Muscle of back (tissue), 11 donors: ENCODE results near the gene FOXD2. TPM values are rescaled to one million over a fixed set of nuclear protein-coding genes. Genes with fewer than 3 reads are reported as not detected.
A peak's percentile ranks its signal among the peaks of the same experiment; 100 is the strongest.

Experiments
- DNase-seq, 3 donors: peaks; one replicate each; pipeline versions ENCODE4 v3.0.0 to v3.0.0-alpha.2; 2013
- polyA plus RNA-seq, 10 donors: library from polyadenylated mRNA; unstranded; fragments of 120-200 nt; gene quantifications; one replicate each; pipeline ENCODE4 v1.2.1, GENCODE V29; 2013; ENCODE audit not compliant: insufficient read length in 10 of 10

The FOXD2 gene
- polyA plus RNA-seq, 10 donors = 0.12 to 0.33 (median 0.26) TPM

DNA sequence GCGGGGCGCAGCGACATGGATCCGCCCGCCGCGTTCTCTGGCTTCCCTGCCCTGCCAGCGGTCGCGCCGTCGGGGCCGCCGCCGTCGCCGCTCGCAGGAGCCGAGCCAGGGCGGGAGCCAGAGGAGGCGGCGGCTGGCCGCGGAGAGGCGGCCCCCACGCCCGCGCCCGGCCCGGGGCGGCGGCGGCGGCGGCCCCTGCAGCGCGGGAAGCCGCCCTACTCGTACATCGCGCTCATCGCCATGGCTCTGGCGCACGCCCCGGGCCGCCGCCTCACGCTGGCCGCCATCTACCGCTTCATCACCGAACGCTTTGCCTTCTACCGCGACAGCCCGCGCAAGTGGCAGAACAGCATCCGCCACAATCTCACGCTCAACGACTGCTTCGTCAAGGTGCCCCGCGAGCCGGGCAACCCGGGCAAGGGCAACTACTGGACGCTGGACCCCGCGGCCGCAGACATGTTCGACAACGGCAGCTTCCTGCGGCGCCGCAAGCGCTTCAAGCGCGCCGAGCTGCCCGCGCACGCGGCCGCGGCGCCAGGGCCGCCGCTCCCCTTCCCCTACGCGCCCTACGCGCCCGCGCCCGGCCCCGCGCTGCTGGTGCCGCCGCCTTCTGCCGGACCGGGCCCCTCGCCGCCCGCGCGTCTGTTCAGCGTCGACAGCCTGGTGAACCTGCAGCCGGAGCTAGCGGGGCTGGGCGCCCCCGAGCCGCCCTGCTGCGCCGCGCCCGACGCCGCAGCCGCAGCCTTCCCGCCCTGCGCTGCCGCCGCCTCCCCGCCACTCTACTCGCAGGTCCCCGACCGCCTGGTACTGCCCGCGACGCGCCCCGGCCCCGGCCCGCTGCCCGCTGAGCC lies 21.3 kb upstream of the FOXD2 start:
- DNase-seq = peak in 1 of 3 donors; percentile 60

DNA sequence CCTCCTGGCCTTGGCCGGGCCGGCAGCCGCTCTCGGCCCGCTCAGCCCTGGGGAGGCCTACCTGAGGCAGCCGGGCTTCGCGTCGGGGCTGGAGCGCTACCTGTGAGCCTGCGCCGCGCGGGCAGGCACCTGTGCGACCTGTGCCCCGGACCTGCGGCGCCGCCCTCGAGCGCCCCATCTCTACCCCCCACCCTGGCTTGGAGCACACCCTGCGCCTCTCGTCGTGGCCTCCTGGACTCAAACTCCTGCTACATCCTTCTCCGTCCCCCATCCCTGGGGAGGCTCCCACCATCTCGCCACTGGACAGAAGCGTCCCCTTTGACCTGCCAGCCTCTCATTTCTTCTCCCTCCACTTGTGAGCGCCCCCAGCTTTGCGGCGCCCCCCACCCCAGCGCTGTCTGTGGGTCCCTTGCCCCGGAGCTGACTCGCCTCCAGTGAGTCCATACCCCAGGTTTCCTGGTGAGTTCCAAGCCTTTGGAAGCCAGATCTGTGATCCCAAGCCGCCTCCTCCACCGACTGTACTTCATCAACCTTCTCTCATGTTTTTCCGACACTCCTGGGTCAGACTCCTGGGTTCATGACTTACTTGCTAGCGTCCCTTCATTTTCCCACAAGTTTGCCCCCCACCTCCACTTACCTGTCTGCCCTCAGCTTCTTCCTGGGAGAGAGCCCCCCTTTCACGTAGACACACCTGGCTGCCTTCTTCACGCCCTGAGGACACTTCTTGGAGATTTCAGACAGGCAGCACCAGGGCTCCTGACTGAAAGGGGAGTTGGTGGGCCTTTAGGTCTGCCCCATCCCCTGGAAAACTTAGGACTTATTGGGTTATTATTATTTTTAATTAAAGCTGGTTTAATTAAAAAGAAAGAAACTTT lies 20.4 kb upstream of the FOXD2 start:
- no peak for DNase-seq

DNA sequence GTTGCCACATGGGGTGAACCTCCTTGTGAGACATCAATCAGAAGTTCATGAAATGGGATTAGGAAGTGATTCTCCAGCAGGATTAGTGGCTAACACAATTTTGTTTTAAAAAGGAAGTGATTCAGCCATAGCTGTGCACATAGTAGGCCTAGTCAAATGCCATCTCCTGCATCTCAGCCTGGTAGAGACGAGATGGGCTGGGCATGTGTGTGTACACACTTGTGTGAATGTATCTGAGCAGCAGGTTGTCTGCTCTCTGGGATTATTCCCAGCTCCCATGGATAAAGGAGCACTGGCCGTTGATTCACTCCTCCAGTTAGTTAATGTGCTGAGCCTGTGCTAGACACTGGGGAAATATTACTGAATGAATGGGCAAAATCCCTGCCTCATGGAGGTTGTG lies 19.7 kb upstream of the FOXD2 start:
- no peak for DNase-seq

GRCh38 chr1:47418681-47419325 lies 19.0 kb upstream of the FOXD2 start:
- DNase-seq = no peak

- DNase-seq = no peak
These were observed 17.3 kb upstream of the FOXD2 start for GRCh38 chr1:47420547-47420946.

DNA sequence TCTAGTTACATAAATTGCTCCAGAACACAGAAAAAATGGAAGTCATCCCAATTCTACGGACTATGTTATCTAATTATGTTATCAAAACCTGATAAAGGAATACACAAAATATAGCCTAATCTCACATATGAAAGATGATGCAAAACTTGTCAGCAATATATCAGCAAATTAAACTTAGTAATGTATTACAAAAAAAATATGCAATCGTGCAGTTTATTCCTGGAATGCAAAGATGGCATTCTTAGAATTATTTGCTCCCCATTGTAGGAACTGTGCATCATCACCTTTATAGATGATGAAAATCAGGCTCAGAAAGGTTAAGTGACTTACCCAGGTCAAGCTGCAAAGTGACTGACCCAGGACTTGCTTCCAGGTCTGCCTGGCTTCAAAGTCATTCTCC lies 14.0 kb upstream of the FOXD2 start:
- no peak for DNase-seq

DNA sequence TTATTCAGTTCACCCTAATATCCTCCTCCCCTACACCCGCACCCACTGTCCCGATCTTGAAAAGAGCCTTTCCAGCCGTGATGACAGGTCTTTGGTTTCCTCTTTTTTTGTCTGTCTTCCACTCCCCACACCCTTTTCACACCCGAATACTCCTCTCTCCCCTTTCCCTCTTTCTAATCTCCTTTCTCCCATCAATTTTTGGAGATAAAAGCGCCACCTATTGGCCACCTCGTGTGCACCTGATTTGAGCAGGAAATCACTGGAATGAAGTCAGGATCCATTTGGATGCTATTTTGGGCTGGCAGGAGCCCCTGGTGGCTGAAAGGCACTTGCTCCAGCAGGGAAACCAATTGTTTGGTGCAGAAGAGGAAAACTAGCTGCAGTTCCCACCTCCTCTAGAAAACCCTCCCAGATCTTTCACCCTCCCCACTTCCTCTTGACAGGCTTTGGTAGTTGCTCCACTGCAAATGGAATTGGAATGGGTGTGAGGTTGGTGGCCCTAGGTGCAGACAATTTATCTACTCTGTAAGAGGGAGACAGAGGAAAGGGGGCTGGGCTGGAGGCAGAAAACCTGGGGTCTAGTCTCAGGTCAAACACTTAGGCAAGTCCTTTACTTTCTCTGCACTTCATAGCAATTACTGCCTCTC lies 13.4 kb upstream of the FOXD2 start:
- peak in 1 of 3 donors; percentile 57 for DNase-seq

- no peak for DNase-seq
These were observed 6.3 kb upstream of the FOXD2 start for GRCh38 chr1:47431534-47431933.

DNA sequence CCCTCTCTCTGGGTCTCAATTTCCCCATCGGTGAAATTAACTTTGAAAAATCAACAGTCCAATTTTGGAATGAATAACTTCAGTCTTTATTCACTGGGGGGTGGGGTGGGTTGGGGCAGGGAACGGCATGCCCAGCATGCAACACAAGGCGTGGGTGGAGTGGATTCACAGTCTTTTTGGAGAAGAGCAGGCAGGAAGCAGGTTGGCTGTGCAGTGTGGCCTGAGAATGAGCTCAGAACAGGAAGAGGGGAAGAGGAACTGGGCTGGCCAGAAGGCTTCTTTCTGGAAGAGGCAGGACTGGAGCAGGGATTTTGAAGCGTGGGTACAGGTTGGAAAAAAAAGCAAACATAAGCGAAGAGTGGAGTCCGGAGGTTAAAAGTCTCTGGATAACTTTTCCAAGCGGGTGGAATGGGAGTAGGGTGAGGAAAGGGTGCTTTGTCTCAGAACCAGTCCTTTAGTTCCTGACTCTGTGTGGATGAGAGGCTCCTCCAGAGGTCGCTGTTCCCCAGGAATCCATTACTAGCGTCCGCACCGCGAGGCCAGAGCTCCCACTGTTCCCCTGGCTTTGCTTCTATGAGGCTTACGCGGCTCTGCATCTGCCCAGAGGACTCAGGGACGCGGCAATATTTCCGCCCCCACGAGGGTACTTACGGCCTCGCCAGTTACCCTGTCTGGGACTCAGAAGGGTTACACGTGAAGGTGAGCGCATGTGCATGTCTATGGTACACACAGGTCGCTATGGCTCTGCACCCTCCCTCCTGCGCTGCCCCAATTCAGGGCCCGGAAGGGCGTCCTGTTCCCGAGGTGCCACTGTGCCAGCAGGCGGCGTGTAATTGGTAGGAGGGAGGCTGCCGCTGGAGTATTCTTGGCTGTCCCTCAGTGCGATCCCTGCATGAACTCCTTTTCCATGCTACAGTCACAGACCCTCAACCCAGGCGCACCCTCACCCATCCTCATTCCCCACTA lies 5.5 kb upstream of the FOXD2 start:
- DNase-seq = peak; percentile 76 to 90 (median 86)

DNA sequence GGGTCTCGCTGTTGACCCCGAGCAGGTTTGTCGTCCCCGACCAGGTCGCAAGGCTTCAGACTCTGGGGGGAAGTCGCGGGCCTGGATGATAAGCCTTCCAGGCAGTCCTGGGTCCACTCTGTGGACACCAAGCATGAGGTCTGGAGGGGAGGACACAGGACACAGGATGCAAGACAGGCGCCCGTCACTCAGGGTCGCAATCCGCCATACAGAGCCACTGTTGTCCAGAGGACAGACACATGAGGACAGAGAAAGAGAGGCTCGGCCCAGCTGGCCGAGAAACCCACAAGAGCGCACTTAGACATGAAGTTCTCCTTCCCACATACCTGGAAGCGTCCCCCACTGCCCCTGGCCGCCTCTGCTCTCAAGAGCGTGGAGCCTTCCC lies 4.8 kb upstream of the FOXD2 start:
- DNase-seq = no peak

DNA sequence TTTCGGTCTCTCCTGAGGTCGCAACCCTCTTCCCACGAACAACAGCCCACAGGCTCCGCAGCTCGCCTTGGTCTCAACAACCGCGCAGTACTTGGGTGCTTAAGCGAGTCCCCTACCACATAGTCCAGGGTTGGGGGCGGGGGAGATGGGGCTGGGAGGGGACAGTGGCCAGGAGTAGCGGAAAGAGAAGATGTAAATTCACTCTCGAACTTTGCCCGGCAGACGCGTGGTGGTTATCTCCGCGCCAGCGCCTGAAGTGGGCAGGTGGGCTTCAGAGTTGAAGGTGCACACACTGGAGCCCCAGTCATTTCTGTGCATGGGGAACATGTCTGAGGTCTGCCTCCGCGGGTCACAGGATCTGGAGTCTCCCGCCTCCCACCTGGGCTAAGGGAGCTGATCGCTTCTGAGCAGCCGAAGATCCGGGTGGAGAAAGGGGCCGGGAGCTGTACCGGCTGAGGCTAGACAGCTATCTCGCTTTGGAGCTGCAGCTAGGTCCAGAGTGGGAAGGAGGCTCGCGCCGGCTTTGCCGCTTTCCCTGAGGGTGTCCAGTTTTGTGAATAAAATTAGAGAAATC lies 4.3 kb upstream of the FOXD2 start:
- DNase-seq = no peak

GRCh38 chr1:47434051-47434842 lies 3.6 kb upstream of the FOXD2 start:
- peak in 2 of 3 donors; percentile 69 to 87 for DNase-seq

- DNase-seq = no peak
These were observed 2.1 kb upstream of the FOXD2 start for GRCh38 chr1:47435506-47436303.

GRCh38 chr1:47436304-47436978 lies 1.4 kb upstream of the FOXD2 start:
- peak in 2 of 3 donors; percentile 75 to 89 for DNase-seq

DNA sequence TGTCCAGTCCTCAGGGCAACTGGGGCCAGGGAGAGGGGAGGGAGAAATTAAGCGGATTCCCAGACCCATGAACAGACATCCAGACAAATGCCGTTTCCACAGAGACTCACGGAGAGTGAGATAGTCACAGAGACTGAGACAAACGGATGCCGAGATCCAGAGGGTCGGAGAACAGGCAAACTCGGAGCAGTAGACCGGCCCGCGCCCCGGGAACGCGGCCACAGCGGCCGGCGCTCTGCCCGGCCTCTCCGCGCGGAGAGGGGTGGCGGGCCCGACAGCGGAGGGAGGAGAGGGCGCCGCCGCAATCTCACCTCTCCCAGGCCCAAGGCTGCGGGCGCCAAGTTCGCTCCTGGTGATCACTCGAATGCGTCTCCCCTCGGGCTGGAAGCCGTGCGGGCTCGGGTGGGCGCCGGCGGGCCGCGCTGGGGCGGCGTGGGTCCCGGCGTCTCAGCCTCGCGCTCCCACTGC lies 831 bp upstream of the FOXD2 start:
- peak in 1 of 3 donors; percentile 79 for DNase-seq

DNA sequence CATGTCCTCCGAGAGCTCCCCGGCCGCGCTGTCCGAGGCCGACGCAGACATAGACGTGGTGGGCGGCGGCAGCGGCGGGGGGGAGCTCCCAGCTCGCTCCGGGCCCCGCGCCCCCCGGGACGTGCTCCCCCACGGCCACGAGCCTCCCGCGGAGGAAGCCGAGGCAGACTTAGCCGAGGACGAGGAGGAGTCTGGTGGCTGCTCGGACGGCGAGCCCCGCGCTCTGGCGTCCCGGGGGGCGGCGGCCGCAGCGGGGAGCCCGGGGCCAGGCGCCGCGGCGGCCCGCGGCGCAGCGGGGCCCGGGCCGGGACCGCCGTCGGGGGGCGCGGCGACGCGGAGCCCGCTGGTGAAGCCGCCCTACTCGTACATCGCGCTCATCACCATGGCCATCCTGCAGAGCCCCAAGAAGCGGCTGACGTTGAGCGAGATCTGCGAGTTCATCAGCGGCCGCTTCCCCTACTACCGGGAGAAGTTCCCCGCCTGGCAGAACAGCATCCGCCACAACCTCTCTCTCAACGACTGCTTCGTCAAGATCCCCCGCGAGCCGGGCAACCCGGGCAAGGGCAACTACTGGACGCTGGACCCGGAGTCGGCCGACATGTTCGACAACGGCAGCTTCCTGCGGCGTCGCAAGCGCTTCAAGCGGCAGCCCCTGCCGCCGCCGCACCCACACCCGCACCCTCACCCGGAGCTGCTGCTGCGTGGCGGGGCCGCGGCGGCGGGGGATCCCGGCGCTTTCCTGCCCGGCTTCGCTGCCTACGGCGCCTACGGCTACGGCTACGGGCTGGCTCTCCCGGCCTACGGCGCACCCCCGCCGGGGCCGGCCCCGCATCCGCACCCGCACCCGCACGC lies 547 bp downstream of the FOXD2 start:
- no peak for DNase-seq
